PC-9 (cell line): ENCODE results near the gene AKR1E2. TPM values are rescaled to one million over a fixed set of nuclear protein-coding genes. Genes with fewer than 3 reads are reported as not detected.

Source experiments
- BruUV-seq: library from RNA; stranded (reverse); fragments of 400-500 nt; replicated peaks from 2 replicates; lab custom pipeline; 2021; lab: Mats Ljungman, UMichigan
- CTCF ChIA-PET: fragments of 300-600 bp; sonication (Branson Sonifier 250); formaldehyde crosslinking; loops from one replicate; lab custom pipeline; 2022; ENCODE audit warnings: antibody characterized with exemption; lab: Charles Lee
- POLR2A ChIA-PET: fragments of 300-600 bp; sonication (Branson Sonifier 250); formaldehyde crosslinking; loops from one replicate; lab custom pipeline; 2022; ENCODE audit warnings: antibody characterized with exemption; ENCODE audit not compliant: unreplicated experiment; lab: Charles Lee
- DNase-seq, 2 experiments: peaks; one replicate each; pipeline versions ENCODE4 v3.0.0 to v3.0.0-alpha.2; 2015 to 2022; ENCODE audit warnings: mixed read lengths in 1 of 2
- H2AFZ ChIP-seq: fragments of 200-600 bp; sonication (generic); 2 replicates; pipeline ENCODE4 v1.8.1; 2017; ENCODE audit warnings: antibody characterized with exemption
- H3F3A ChIP-seq: fragments of 200-600 bp; sonication (generic); 2 replicates; pipeline ENCODE4 v1.8.1; 2017; ENCODE audit warnings: antibody characterized with exemption, mild to moderate bottlenecking, low read depth; ENCODE audit not compliant: insufficient read depth
- H3K27ac ChIP-seq: fragments of 200-600 bp; sonication (generic); 2 replicates; pipeline ENCODE4 v1.6.1; 2016; ENCODE audit warnings: mixed run types
- H3K27me3 ChIP-seq: fragments of 200-600 bp; sonication (generic); 2 replicates; pipeline ENCODE4 v1.6.1; 2016; ENCODE audit warnings: low read depth, mixed run types; ENCODE audit not compliant: insufficient read depth
- H3K36me3 ChIP-seq: fragments of 200-600 bp; sonication (generic); 2 replicates; pipeline ENCODE4 v1.6.1; 2016; ENCODE audit warnings: low read depth, mixed run types
- H3K4me1 ChIP-seq: fragments of 200-600 bp; sonication (generic); replicated peaks from 2 replicates; pipeline ENCODE4 v1.6.1; 2016; ENCODE audit warnings: mixed run types; ENCODE audit not compliant: insufficient read depth
- H3K4me2 ChIP-seq: fragments of 200-600 bp; sonication (generic); 2 replicates; pipeline ENCODE4 v1.6.1; 2017; ENCODE audit warnings: mixed run types
- H3K4me3 ChIP-seq: fragments of 200-600 bp; sonication (generic); 2 replicates; pipeline ENCODE4 v1.6.1; 2016; ENCODE audit warnings: mixed run types
- H3K79me2 ChIP-seq: fragments of 200-600 bp; sonication (generic); 2 replicates; pipeline ENCODE4 v1.6.1; 2017; ENCODE audit warnings: low read depth, mixed run types
- H3K9me2 ChIP-seq: fragments of 200-600 bp; sonication (generic); 2 replicates; pipeline ENCODE4 v1.8.1; 2017; ENCODE audit warnings: mild to moderate bottlenecking; ENCODE audit not compliant: insufficient read depth
- H3K9me3 ChIP-seq: fragments of 200-600 bp; sonication (generic); 2 replicates; pipeline ENCODE4 v1.8.1; 2016; ENCODE audit warnings: low read depth; ENCODE audit not compliant: insufficient read depth
- H4K20me1 ChIP-seq: fragments of 200-600 bp; sonication (generic); 2 replicates; pipeline ENCODE4 v1.8.1; 2017; ENCODE audit not compliant: insufficient read depth
- EZH2 ChIP-seq: fragments of 200-600 bp; sonication (generic); IDR thresholded peaks from 2 replicates; pipeline ENCODE4 v1.8.0; 2017; ENCODE audit warnings: antibody characterized with exemption, low read depth
- intact Hi-C: fragments of 100-400 bp; cut with micrococcal nuclease; formaldehyde crosslinking; loops from one replicate; pipeline ENCODE4 v1.10.0; 2022; ENCODE audit not compliant: unreplicated experiment
- total RNA-seq: library from RNA; stranded (reverse); gene quantifications from 2 replicates; pipeline ENCODE4 v1.2.3, GENCODE V29; 2021
- TF ChIP-seq, protein P1 (sequence below): fragments of 200-600 bp; sonication (generic); conservative IDR thresholded peaks from 2 replicates; pipeline ENCODE4 v1.6.1; 2017; ENCODE audit warnings: mixed run types, antibody characterized with exemption, mild to moderate bottlenecking, moderate library complexity

The AKR1E2 gene
- total RNA-seq, 1 experiment from 2014 or later: 1.9 TPM

DNA sequence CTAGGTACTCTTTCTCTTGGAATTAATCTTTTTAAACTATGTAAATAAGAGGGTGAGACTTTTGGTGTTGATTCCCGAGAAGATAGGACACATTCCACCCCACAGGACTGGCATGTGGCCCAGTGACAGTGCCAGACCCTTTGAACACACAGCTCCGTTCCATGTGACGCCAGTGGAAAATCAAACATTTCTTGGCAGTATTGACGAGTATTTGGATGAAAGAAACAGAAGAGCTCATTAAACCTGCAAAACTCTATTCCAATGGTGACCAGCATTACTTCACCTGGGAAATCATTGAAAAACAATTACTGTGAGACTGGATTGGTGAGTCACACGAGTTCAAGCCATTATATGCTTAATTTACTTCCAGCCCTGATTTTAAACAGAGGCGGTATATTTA, 25.8 kb downstream of the AKR1E2 start:
- no peaks in the 10 kb centered on the region for H3K27me3 ChIP-seq
- peaks cover 16% of the 10 kb centered on the region for H3F3A ChIP-seq
- no peak overlapping the region for H3K27ac ChIP-seq
- POLR2A ChIA-PET: interaction anchor here (0.5 to 0.8 kb wide), 4 partner anchors 90 to 743 kb away, joined by 3 to 9 read pairs (median 5); partner anchors contain the start of gene AKR1C1
- DNase-seq: peak in 1 of 2 experiments; percentile 17
- TF ChIP-seq EZH2: no peak
- TF ChIP-seq, protein P1, sequence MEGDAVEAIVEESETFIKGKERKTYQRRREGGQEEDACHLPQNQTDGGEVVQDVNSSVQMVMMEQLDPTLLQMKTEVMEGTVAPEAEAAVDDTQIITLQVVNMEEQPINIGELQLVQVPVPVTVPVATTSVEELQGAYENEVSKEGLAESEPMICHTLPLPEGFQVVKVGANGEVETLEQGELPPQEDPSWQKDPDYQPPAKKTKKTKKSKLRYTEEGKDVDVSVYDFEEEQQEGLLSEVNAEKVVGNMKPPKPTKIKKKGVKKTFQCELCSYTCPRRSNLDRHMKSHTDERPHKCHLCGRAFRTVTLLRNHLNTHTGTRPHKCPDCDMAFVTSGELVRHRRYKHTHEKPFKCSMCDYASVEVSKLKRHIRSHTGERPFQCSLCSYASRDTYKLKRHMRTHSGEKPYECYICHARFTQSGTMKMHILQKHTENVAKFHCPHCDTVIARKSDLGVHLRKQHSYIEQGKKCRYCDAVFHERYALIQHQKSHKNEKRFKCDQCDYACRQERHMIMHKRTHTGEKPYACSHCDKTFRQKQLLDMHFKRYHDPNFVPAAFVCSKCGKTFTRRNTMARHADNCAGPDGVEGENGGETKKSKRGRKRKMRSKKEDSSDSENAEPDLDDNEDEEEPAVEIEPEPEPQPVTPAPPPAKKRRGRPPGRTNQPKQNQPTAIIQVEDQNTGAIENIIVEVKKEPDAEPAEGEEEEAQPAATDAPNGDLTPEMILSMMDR: no peak
- no peaks in the 10 kb centered on the region for H4K20me1 ChIP-seq
- no peaks in the 10 kb centered on the region for H3K36me3 ChIP-seq
- CTCF ChIA-PET: interaction anchor here (0.5 to 1.0 kb wide), 2 partner anchors 113 to 130 kb away, joined by 3 read pairs; no protein-coding TSS in a partner anchor
- 0 out of 2 replicates have a peak, but pooled peaks cover 5% of the 10 kb centered on the region for H3K9me3 ChIP-seq
- H3K4me1 ChIP-seq: peaks cover 31% of the 10 kb centered on the region
- no peak overlapping the region for H2AFZ ChIP-seq
- intact Hi-C loops: no loop called here
- no peaks in the 10 kb centered on the region for H3K9me2 ChIP-seq
- no TSS peak for BruUV-seq
- no peak overlapping the region for H3K4me2 ChIP-seq
- no peak overlapping the region for H3K4me3 ChIP-seq
- no peaks in the 10 kb centered on the region for H3K79me2 ChIP-seq

DNA sequence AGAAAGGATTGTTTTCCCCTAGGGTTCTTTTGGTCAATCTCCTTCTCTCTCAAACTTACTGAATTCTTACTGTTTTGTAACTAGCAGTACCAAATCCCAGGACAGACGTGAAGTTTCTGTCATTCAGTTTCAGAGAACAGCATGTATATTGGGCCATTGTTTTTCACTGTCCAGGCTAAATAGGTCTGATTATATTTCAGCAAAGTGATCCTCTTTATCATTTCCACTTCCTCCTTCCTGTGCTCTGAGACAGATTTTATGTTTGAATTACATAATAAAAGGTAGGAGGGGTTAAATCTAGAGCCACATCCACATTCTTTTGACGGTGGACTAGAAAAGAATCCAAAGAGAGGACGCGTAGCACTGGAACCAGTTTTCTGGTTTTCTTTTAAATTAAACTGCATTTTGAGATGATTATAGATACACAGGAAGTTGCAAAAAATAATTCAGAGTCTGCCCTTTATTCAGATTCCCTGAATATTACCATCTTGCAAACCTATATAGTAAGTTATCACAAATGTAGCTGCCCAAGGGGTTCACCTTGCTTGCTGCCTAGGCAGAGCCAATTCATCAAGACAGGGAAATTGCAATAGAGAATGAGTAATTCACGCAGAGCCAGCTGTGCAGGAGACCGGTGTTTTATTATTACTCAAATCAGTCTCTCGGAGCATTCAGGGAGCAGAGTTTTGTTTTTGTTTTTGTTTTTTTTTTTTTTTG, 40.1 kb downstream of the AKR1E2 start:
- H2AFZ ChIP-seq: no peak overlapping the region
- no peak overlapping the region for H3K4me2 ChIP-seq
- intact Hi-C loops: loop anchor here (5.0 kb wide), 2 partner anchors 76 to 96 kb away; partner anchors contain the start of gene AKR1C1
- H3K79me2 ChIP-seq: no peaks in the 10 kb centered on the region
- H3K4me3 ChIP-seq: no peak overlapping the region
- no peaks in the 10 kb centered on the region for H3K27me3 ChIP-seq
- no peaks in the 10 kb centered on the region for H4K20me1 ChIP-seq
- H3K9me3 ChIP-seq: no peaks in the 10 kb centered on the region; the same call in 1 of the 2 replicates
- no peaks in the 10 kb centered on the region for H3K9me2 ChIP-seq
- BruUV-seq: TSS peak; percentile 87
- POLR2A ChIA-PET: no interaction called here
- no peaks in the 10 kb centered on the region for H3K4me1 ChIP-seq
- no peaks in the 10 kb centered on the region for H3F3A ChIP-seq
- DNase-seq: no peak
- H3K36me3 ChIP-seq: no peaks in the 10 kb centered on the region
- peak overlapping the region; percentile 7; the same call in 1 of the 2 replicates for H3K27ac ChIP-seq
- CTCF ChIA-PET: interaction anchor here (0.6 kb wide), 1 partner anchor 27 kb away, joined by 5 read pairs; no protein-coding TSS in a partner anchor
- TF ChIP-seq, protein P1: no peak
- no peak for TF ChIP-seq EZH2

GRCh38 chr10:4867109-4867519, 41.1 kb downstream of the AKR1E2 start:
- ChIA-PET CTCF (no interaction called here), POLR2A (no interaction called here)
- no peaks in the 10 kb centered on the region; the same call in 1 of the 2 replicates for H3K9me3 ChIP-seq
- H3K79me2 ChIP-seq: no peaks in the 10 kb centered on the region
- no peak overlapping the region for H3K4me2 ChIP-seq
- H3K36me3 ChIP-seq: no peaks in the 10 kb centered on the region
- H3K27me3 ChIP-seq: no peaks in the 10 kb centered on the region
- TF ChIP-seq, protein P1: no peak
- no peak for TF ChIP-seq EZH2
- no peaks in the 10 kb centered on the region for H3F3A ChIP-seq
- no TSS peak for BruUV-seq
- no peak overlapping the region for H3K4me3 ChIP-seq
- no peaks in the 10 kb centered on the region for H3K4me1 ChIP-seq
- H4K20me1 ChIP-seq: no peaks in the 10 kb centered on the region
- H3K9me2 ChIP-seq: no peaks in the 10 kb centered on the region
- no peak for DNase-seq
- intact Hi-C loops: loop anchor here (5.0 kb wide), 2 partner anchors 75 to 95 kb away; partner anchors contain the start of gene AKR1C1
- no peak overlapping the region for H3K27ac ChIP-seq
- no peak overlapping the region for H2AFZ ChIP-seq
